Stimulated activated naive CD8-positive, alpha-beta T cell treated with anti-CD3 and anti-CD28 coated beads, Interleukin-15, amount 100 ng/mL, for 72 hours (primary cell): ENCODE measurements around the gene BORCS8.
"Not testable (repeated sequence)": the region's sequence is repeated elsewhere in the genome, so short reads cannot be mapped to it uniquely, and the experiment has no call there.

Experiments used
- ATAC-seq: fragments of 150-1000 bp; cut with Tn5 transposase; 2 replicates; pipeline ENCODE4 v1.10.0; 2021; ENCODE audit warnings: mild to moderate bottlenecking, moderate library complexity
- DNase-seq, 2 donors: peaks; one replicate each; pipeline ENCODE4 v3.0.0; 2021 to 2022
- H3K27ac Mint-ChIP-seq, 2 donors: one replicate each; pipeline ENCODE4 v1.8.0; 2022; ENCODE audit warnings: mild to moderate bottlenecking in 2 of 2, mixed read lengths in 2 of 2, moderate library complexity in 2 of 2
- H3K27me3 Mint-ChIP-seq: one replicate; pipeline ENCODE4 v1.8.0; 2022; ENCODE audit warnings: mixed read lengths
- H3K4me1 Mint-ChIP-seq: one replicate; pipeline ENCODE4 v1.8.0; 2022; ENCODE audit warnings: mild to moderate bottlenecking, mixed read lengths
- H3K4me3 Mint-ChIP-seq, 2 donors: one replicate each; pipeline ENCODE4 v1.8.0; 2022; ENCODE audit warnings: mild to moderate bottlenecking in 2 of 2, mixed read lengths in 2 of 2, moderate library complexity in 1 of 2
- H3K9me3 Mint-ChIP-seq, 2 donors: one replicate each; pipeline ENCODE4 v1.8.0; 2022; ENCODE audit warnings: mixed read lengths in 2 of 2

Gene BORCS8

DNA sequence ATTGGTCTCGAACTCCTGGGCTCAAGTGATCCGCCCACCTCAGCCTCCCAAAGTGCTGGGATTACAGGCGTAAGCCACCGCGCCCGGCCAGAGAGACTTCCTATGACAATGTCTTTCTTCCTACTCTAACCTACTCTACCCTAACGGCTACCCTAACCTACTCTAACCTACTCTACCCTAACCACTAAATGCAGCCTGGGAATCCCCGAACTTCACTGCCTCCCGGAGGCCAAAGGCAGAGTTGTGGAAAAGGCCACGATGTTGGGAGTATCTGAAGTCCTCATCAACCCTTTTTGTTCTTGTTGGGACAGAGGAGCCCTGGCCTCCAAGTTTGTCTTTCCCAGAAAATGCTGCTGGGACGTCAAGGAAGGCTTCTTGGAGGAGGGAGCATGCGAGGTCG is 12.2 kb upstream of the BORCS8 start:
- Mint-ChIP-seq H3K9me3 (peaks cover 0 to 13% of the 10 kb centered on the region in 2 donors), H3K27ac (no peak overlapping the region), H3K4me1 (peaks cover 32% of the 10 kb centered on the region), H3K4me3 (peak overlapping the region; percentile 92 to 94), H3K27me3 (peaks cover 16% of the 10 kb centered on the region)
- ATAC-seq (no peak), DNase-seq (no peak)

DNA sequence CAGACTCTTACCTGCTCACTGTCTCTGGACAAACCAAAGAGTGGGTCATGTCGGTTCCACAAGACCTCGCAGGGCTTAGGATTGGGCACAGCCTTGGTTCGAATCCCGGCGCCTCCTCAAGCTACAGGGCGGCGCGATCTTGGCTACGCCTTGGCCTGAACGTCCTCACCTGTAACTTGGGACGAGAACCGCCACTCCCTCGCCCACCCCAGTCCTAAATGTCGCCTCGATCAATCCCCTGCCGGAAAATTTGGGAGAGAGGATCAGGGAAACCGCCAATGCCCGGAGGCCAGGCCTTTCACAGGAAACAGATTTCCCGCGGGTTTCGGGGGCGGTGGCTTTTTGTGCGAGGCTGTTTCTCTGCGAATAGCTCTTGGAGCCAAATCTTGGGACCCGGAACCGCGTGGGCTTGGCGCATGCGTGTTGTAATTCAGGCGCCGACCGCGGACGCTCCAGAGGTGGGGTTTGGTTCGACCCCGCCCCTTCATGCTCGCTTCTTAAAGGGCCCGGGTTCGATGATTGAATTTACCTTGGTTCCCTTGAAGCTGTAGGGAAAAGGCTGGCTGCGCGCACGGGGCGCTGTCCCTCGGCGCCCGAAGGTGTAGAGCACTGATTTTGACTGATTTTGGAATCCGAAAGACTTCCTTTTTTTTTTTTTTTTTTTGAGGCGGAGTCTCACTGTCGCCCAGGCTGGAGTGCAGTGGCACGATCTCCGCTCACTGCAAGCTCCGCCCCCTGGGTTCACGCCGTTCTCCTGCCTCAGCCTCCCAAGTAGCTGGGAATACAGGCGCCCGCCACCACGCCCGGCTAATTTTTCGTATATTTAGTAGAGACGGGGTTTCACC is 11.3 kb upstream of the BORCS8 start, which contains the start of gene NR2C2AP:
Gene NR2C2AP (minus strand): TSS at position 403 of the 845 bp plus-strand sequence. CDS start 354 bp downstream, at position 49.
- Mint-ChIP-seq H3K4me1 (peaks cover 37% of the 10 kb centered on the region), H3K27ac (peak within 1 kb of the TSS; percentile 92 to 98), H3K9me3 (peaks cover 0 to 13% of the 10 kb centered on the region in 2 donors), H3K27me3 (peaks cover 14% of the 10 kb centered on the region), H3K4me3 (peak within 1 kb of the TSS; percentile 92 to 94)
- DNase-seq (peak; percentile 89 to 91), ATAC-seq (peak; percentile 91)

DNA sequence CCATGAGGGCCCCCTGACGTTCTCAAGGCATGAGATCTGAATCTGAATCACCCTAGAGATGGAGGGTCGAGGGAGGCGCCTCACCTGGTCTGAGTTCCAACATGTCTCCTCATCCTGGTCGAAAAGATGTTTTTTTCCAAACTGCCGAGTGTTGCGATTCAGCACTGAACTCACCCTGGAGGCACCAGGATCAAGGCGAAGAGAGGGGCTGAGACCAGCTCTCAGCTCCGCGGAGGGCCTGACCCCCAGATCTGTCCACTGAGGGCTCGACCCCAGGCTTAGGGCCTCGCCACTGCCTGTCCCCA is 10.7 kb upstream of the BORCS8 start:
- ATAC-seq (no peak), DNase-seq (no peak)
- Mint-ChIP-seq H3K4me3 (peak overlapping the region; percentile 92 to 94), H3K4me1 (peaks cover 38% of the 10 kb centered on the region), H3K27me3 (peaks cover 11% of the 10 kb centered on the region), H3K27ac (peak overlapping the region; percentile 92 to 98), H3K9me3 (peaks cover 0 to 10% of the 10 kb centered on the region in 2 donors)

DNA sequence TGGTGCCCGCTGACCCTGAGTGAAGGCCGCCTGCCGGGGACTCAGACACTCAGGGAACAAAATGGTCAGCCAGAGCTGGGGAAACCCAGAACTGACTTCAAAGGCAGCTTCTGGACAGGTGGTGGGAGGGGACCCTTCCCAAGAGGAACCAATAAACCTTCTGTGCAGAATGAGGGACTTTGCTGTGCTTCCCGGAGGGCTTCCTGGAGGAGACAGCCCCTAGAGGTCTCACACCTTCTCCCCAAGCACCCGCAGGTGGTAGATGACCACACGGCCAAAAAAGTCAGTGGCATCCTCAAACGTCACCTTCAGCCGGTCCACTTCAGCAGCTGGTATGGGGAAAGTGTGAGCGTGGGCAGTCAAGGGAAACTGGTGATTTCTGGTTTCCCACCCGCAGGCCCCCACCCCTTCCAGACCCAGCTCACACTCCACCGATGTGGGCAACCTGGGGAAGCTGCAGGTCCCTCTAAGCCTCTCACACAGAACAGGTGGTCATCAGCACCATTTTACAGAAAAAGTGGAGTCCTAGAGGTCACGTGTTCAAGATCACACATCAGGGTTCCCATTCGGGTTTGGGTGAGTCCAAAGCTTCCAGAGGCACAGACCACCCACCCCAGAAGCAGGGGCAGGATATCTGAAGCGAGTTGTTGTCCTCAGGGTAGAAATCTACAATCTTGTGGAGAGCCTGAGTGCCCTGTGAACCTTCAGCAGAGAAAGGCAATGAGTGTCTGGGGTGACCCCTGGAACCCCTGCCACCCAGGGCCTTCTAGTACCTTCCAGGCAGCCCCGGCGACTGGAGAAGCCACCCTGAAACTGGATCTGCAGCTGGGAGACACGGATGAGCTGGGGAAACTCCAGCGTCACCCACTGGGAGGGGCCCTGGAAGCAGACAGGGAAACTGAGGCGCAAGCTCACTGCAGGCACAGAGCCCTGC is 10.0 kb upstream of the BORCS8 start:
- Mint-ChIP-seq H3K9me3 (peaks cover 0 to 3% of the 10 kb centered on the region in 2 donors), H3K4me3 (peak overlapping the region; percentile 92 to 94), H3K27ac (peak overlapping the region; percentile 92 to 98), H3K4me1 (peaks cover 31% of the 10 kb centered on the region), H3K27me3 (peaks cover 4% of the 10 kb centered on the region)
- DNase-seq: no peak
- ATAC-seq: no peak

DNA sequence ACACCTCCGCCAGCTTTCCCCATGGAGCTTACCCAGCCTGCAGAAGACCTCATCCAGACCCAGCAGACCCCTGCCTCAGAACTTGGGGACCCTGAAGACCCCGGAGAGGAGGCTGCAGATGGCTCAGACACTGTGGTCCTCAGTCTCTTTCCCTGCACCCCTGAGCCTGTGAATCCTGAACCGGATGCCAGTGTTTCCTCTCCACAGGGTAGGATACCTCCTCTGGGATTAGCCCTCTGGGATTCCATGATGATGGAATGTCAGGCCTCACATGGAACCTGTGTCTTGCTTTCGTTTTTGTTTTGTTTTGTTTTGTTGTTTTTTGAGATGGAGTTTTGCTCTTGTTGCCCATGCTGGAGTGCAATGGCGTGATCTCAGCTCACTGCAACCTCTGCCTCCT is 2.0 kb upstream of the BORCS8 start:
- Mint-ChIP-seq H3K4me1 (peaks cover 58% of the 10 kb centered on the region), H3K4me3 (peak overlapping the region; percentile 92 to 93), H3K9me3 (no peaks in the 10 kb centered on the region), H3K27ac (peak overlapping the region in 1 of 2 donors; percentile 76), H3K27me3 (no peaks in the 10 kb centered on the region)
- no peak for DNase-seq
- ATAC-seq: no peak

DNA sequence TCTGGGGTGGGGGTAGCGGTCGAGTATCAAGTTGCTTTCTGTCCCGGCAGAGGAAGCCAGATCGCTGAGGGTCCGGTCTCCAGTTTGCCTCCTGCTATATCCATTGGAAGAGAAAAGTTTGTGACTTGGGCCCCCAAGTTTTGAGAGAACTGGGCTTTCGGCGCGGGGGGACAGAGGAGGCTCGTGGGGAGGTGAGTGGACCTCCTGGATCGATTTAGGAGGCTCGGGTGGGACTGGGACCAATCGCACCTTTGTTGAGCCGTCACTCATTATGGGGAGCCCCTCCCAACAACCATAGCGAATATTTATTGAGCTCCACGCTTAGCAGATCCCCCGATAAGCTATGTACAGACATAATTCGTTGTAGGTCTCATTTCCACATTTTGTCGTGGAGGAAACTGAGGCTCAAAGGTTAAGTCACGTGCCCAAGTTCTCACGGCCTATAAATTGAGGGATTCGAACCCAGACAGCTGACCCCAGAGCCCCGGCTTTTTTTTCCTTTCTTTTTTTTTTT is 1.0 kb upstream of the BORCS8 start:
- no peaks in the 10 kb centered on the region for H3K27me3 Mint-ChIP-seq
- H3K4me1 Mint-ChIP-seq: peaks cover 56% of the 10 kb centered on the region
- peak overlapping the region; percentile 96 to 98 for H3K27ac Mint-ChIP-seq
- H3K9me3 Mint-ChIP-seq: no peaks in the 10 kb centered on the region
- peak overlapping the region; percentile 92 to 93 for H3K4me3 Mint-ChIP-seq
- ATAC-seq (peak; percentile 14), DNase-seq (no peak)

DNA sequence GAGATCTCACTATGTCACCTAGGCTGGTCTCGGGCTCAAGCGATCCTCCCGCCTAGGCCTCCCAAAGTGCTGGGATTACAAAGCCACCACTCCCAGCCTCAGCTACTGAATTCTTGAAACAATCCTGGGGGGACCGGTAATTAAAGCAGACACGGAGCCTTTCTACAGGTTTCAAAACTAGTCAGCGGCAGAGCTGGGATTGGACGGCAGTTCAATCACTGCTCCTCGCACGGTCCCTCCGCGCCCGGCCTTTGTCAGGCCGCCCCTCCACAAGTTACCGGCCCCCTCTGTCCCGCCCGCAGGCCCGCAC is 229 bp downstream of the BORCS8 start:
- H3K4me3 Mint-ChIP-seq: peak overlapping the region; percentile 92 to 93
- peak overlapping the region; percentile 96 to 98 for H3K27ac Mint-ChIP-seq
- peaks cover 59% of the 10 kb centered on the region for H3K4me1 Mint-ChIP-seq
- ATAC-seq (peak; percentile 1), DNase-seq (no peak)
- H3K9me3 Mint-ChIP-seq: peaks cover 3 to 5% of the 10 kb centered on the region in 2 donors
- no peaks in the 10 kb centered on the region for H3K27me3 Mint-ChIP-seq

DNA sequence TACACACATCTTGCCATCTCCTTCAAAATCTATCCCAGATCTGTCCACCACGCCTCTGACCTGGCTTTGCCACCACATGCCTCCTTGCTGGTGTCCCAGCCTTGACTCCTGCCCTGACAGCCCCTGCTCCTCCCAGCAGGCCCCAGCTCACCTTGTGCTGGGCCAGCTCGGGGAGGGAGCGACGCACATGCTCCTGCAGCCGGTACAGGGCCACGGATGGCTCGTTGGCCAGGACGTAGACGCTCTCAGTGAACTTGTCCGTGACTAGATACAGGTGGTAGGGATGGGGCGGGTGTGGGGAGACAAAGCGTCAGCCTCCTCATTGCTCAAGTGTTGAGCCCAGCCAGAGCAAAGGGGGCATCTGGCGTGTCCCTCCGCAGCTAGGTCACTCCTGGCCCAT is 5.2 kb downstream of the BORCS8 start:
- Mint-ChIP-seq H3K27ac (no peak overlapping the region), H3K27me3 (no peaks in the 10 kb centered on the region), H3K4me3 (no peak overlapping the region), H3K4me1 (peaks cover 44% of the 10 kb centered on the region), H3K9me3 (peaks cover 10 to 13% of the 10 kb centered on the region in 2 donors)
- ATAC-seq (no peak), DNase-seq (no peak)

DNA sequence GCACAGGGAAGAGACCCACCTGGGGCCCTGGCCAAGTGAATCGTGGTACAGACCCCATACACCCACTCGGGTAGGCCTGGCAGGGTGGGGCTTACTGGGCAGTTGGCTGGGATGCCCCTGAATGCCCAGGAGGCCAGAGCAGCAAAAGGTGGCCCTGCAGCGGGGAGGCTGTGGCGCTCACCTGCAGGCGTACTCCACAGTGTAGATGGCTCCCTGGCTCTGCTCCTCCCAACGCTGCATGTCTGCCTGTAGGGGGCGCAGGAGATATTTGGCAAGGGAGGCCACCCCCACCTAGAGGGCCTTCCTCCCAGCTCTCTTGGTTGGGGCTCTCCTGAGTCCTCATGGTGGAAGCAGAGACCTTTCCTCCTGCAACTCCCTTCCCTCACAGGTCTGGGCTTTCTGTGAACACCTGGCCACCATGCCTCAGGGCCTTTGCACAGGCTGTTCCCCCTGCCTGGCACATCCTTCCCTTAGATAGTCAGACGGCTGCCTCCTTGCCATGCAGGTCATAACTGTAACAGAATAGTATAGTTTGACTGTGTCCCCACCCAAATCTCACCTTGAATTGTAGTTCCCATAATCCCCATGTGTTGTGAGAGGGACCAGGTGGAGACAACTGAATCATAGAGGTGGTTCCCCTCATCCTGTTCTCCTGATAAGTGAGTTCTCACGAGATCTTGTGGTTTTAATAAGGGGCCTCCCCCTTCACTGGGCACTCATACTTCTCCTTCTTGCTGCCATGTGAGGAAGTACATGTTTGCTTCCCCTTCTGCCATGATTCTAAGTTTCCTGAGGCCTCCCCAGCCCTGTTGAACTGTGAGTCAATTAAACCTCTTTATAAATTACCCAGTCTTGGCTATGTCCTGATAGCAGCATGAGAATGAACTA is 5.9 kb downstream of the BORCS8 start:
- H3K4me3 Mint-ChIP-seq: no peak overlapping the region
- H3K4me1 Mint-ChIP-seq: peaks cover 39% of the 10 kb centered on the region
- DNase-seq (peak; percentile 38 to 51), ATAC-seq (peak; percentile 84)
- H3K27ac Mint-ChIP-seq: no peak overlapping the region
- H3K9me3 Mint-ChIP-seq: peaks cover 10 to 13% of the 10 kb centered on the region in 2 donors
- no peaks in the 10 kb centered on the region for H3K27me3 Mint-ChIP-seq

DNA sequence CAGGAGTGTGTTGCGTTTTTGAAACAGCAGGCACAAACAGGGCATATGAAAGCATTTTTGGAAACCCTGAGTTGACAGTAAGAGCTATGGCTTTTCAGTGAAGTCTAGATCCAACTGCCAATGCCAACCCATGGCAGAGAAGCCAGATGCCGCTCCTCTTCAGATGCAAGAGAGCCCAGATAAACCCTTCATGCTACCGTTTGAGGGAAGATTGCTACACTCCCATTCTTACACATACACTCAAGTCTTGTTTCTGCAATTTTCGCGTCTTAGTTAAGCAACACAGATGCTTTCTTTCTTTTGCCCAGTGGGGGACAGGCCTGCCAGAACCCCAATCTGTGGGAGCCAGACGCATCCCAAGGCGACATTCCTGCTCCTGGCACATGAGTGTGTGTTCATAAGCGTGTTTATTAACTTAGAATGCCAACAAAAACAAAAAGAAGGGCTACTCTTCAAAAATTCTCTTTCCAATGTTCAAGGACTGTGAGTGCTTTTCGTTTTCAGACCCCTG is 10.4 kb downstream of the BORCS8 start:
- H3K27me3 Mint-ChIP-seq: no peaks in the 10 kb centered on the region
- peaks cover 7% of the 10 kb centered on the region for H3K4me1 Mint-ChIP-seq
- no peak overlapping the region for H3K4me3 Mint-ChIP-seq
- DNase-seq (no peak), ATAC-seq (no peak)
- H3K27ac Mint-ChIP-seq: peak overlapping the region in 1 of 2 donors; percentile 71
- H3K9me3 Mint-ChIP-seq: peaks cover 5 to 6% of the 10 kb centered on the region in 2 donors

DNA sequence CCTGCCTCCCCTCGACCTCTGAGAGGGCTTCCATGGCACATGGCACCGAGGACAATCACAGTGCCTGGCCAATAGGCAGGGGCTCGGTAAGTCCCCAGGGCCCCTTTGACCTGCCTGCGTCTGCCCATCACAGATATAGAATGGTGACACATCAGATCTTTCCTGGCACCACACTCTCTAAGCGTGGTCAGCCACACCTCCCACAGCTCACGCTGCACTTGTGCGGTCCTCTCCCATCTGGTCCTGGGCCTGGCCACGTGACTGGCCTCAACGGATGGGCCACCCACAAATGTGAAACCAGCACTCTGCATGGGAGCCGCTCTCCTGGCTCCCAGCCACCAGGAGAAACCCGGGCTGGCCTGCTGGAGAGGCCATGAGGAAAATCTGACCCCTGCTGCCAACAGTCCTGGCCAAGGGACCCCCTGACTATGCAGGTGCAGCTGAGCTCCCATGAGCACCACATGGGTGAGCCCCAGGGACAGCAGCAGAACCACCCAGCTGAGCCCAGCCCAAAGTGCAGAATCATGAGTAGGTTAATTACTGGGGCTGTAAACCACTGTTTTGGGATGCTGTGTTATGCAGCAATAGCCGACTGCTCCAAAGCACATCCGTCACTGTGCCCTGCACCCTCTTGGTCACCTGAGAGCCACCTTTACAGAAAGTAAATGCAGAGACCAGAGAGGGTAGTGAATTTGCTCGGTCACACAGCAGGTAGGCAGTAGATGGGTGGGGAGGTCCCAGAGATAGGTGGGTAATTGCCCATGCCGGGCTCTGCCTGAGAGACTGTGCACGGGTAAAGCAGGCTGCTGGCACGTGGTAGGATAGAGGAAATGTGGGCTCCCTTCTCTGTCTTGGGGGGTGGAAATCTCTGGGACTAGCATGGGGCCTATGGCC is 12.2 kb downstream of the BORCS8 start:
- ATAC-seq (no peak), DNase-seq (no peak)
- Mint-ChIP-seq H3K27ac (no peak overlapping the region), H3K27me3 (no peaks in the 10 kb centered on the region), H3K4me3 (no peak overlapping the region), H3K9me3 (no peaks in the 10 kb centered on the region), H3K4me1 (no peaks in the 10 kb centered on the region)

DNA sequence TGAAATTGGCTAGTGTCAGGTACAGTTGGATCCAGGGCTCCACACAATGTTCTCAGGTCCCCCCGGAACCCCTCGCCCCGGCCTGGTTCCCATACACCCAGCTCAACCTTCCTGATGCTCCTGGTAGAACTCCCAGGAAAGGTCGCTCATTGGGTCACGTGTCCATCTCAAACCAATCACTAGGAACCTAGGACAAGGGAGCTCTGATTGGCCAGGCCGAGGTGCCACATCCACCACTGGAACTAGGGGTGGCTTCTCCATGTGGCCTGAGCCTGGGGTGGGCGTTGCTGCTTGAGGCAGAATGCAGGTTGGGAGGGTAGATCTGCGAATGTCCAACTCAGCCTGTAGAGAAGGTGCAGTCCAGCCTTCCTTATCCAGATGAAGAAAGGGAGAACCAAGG is 15.0 kb downstream of the BORCS8 start:
- DNase-seq (no peak), ATAC-seq (no peak)
- Mint-ChIP-seq H3K27ac (no peak overlapping the region), H3K4me3 (no peak overlapping the region), H3K4me1 (no peaks in the 10 kb centered on the region), H3K27me3 (no peaks in the 10 kb centered on the region), H3K9me3 (no peaks in the 10 kb centered on the region)

DNA sequence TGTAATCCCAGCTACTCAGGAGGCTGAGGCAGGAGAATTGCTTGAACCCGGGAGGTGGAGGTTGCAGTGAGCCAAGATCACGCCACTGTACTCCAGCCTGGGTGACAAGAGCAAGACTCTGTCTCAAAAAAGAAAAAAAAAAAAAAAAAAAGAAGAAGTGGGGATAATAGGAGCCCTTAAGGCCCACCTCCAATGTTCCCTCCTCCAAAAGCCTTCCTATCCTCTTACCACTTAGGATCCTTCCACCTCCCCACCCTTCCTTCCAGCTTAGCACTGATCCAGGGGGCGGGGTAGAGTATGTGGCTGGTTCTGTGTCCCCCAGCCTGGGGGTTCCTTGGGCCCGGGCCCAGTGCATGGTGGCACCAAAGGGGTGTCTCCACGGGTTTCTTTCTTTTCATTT is 18.7 kb downstream of the BORCS8 start:
- not testable (repeated sequence) for H3K27ac Mint-ChIP-seq, ATAC-seq, H3K4me3 Mint-ChIP-seq, DNase-seq, H3K9me3 Mint-ChIP-seq
- peaks cover 22% of the 10 kb centered on the region for H3K4me1 Mint-ChIP-seq
- peaks cover 17% of the 10 kb centered on the region for H3K27me3 Mint-ChIP-seq
